Nucleus accumbens (tissue), 56 donors: ENCODE data around the gene ABCG5.

ENCODE experiments used
- DNase-seq, 56 donors: peaks; one replicate each; lab custom pipeline; 2025; lab: John Stamatoyannopoulos, UW

The ABCG5 gene

GRCh38 chr2:43845181-43845580 lies 6.5 kb upstream of the ABCG5 start:
- DNase-seq, result no peak

DNA sequence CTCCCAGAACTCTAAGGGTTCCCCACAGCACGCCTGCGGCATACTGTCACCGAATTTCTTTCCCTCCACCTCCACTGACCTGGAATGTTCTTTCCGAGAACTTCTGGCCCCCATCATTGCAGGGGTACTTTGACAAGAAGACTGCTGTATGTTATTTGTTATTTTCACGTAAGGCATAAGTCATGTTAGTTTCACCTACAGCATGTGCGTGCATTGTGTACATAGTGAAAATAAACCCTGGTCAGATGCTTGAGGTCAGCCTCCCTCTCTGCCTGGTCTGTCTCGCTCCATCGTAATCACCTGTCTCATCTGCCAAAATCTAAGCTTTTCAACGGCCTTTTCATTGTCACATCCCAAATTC lies 4.2 kb upstream of the ABCG5 start:
- no peak for DNase-seq

DNA sequence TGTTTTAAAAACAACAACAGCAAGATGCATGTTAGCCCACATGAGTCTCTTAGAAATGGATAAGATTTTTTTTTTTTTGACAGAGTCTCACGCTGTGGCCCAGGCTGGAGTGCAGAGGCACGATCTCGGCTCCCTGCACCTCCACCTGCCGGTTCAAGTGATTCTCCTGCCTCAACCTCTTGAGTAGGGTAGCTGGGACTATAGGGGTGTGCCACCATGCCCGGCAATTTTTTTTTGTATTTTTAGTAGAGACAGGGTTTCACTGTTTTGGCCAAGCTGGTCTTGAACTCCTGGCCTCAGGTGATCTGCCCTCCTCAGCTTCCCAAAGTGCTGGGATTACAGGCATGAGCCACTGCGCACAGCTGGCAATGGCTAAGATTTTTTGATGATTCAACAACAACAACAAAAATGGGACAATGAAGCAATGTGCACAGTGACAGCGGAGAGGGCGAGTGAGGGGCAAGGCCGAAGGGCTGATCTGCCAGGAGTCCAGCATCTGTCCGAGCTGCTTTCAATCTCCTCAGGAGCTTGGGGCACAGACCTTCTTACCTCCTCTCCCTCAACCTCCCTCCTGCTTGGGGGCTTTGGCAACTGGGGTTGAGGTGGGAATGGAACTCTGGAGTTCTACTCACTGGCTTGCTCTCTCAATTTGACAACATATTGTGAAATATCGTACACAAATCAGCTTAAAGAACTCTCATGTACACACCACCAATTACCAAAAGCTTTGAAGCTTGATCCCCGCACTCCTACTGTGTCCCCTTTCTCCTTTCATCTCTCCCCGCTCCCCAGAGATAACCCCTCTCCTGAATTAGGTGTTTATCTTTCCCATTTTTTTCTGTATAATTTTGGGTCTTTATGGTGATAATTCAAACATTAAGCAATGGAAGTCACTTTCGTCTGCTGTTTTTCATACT lies 3.6 kb upstream of the ABCG5 start:
- no peak for DNase-seq

GRCh38 chr2:43840965-43841364 lies 2.3 kb upstream of the ABCG5 start:
- DNase-seq, result no peak

- no peak for DNase-seq
Observed at GRCh38 chr2:43839776-43840564, 1.3 kb upstream of the ABCG5 start.

GRCh38 chr2:43837831-43838559 lies 644 bp downstream of the ABCG5 start:
- DNase-seq, result no peak

- no peak for DNase-seq
Observed at GRCh38 chr2:43837033-43837432, 1.6 kb downstream of the ABCG5 start.

DNA sequence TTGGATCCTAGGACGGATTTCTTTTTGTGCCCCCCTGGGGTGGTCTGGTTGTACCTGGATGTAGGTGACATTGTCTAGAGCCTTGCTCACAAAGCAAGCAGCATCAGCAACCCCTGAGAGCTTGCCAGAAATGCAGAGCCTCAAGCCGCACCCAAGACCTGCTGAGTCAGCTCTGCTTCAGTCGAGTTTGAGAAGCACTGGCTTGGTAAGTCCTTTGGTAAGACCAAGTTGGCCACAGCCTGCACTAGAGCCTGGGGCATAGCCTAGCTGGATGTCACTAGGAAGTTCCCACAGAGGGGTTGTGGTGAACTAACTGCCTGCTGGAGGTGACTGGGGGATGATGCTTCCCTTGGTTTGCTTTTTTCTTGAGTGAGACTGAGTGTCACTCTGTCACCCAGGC lies 6.2 kb downstream of the ABCG5 start:
- no peak for DNase-seq

DNA sequence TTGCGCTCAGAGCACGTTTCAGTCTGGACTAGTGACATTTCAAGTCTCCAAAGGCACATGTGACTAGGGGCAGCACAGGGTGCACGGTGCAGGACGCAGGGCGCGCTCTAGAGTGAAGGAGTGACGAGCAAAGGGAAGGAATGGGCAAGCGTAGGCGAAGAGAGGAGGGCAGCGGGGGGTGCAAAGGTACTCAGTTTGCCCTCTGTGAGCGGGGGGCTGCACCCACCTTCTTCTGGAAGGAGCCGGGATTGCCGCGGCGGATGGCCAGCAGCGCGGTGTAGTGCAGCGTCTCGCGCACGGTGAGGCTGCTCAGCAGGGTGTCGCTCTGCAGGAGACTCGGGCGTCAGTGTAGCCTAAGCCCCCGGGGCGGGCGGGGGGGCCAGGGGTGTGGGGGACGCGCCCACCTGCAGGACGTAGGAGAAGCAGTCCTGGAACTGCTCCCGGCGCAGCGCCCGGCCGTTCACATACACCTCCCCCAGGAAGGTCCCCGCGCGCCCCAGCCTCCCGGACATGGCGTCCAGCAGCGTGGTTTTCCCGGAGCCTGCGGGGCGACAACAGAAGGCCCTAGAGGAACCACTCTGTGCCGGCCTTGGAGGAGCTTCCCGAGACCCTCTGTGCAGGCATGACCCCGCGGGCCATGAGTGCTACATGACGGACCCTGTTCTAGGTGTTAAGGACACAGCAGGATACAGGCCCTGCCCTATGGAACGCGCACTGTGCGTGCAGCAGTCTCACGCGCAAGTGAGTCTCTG lies 6.9 kb downstream of the ABCG5 start:
- DNase-seq, result peak in 2 of 56 donors; percentile 12 to 47

DNA sequence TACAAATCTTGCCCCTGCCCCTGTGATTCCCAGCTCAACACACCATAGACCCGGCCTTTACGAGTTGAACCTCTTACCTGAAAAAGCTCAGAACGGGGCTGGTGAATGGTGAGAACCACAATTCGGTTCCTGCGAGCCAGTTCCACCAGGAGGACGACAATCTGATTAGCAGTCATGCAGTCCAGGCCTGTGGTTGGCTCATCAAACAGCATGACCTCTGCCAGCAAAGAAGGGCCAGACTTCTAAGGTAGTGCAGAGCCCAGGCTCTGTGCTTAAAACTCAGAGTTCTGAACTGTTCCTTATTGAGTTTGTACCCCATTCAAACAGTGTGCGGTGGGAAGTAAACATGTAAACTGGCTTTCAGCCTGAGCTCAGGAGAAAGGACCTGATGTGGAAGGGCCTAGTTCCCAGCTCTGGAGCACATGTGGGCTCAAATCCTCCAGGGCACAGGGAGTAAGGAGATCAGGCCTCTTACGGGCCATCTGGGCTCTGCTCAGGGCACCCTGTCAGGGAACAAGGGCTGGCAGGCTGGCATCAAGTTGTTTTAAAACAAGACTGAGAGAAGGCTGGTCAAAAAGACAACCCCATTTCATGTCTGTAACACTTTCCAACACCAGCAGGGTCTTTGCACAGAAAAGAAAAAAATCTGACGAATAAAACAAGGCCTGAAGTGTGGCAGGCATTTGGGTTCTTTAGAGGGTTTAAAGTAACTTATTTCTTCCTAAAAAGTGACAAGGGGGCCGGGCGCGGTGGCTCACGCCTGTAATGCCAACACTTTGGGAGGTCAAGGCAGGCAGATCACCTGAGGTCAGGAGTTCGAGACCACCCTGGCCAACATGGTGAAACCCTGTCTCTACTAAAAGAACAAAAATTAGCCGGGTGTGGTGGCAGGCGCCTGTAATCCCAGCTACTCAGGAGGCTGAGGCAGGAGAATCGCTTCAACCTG lies 12.1 kb downstream of the ABCG5 start:
- no peak for DNase-seq

GRCh38 chr2:43825841-43826240 lies 12.8 kb downstream of the ABCG5 start:
- no peak for DNase-seq

DNA sequence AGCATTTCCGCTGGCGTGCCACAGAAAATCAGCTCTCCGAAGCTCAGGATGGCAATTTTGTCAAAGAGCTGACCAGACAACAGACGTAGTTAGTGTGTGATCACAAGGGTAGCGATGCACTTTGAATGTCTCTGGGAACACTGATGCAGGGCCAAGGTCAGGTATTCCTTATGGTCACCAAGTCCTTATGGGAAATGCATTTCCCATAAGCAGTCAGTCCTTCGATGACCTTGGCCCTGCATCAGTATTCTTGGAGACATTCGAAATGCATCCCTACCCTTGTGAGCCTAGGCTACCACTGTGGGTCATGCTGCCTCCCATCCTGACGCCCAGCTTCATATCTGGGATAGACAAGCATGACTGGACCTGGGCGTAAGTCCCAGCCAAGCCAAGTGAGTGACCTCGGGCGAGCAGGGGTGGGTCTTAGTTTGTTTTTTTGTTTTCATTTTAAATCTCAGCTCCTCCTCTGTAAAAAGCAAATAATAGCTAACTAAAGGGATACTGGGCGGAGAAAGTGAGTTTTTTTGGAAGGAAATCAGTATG lies 13.6 kb downstream of the ABCG5 start:
- DNase-seq, result no peak

- no peak for DNase-seq
Observed at GRCh38 chr2:43824512-43824911, 14.1 kb downstream of the ABCG5 start.

- DNase-seq, result no peak
Observed at GRCh38 chr2:43823751-43824150, 14.9 kb downstream of the ABCG5 start.

DNA sequence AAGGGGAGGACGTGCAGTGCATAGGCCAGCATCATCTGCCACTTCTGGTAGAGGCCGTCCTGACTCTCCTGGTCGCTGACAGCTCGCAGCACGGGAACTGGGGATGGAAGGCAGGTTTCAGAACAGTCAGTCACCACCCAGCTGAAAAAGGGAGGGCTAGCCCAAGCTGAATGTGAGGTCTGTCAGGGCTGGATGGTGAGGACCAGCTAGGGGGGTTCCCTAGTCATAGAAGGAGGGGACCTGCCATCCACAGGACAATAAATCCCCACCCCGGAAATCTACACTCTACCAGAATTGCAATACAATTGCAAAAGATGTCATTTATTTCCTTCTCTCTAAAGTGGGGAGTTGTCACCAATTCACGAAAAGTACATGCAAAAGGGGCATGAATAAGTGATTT lies 15.8 kb downstream of the ABCG5 start:
- no peak for DNase-seq

DNA sequence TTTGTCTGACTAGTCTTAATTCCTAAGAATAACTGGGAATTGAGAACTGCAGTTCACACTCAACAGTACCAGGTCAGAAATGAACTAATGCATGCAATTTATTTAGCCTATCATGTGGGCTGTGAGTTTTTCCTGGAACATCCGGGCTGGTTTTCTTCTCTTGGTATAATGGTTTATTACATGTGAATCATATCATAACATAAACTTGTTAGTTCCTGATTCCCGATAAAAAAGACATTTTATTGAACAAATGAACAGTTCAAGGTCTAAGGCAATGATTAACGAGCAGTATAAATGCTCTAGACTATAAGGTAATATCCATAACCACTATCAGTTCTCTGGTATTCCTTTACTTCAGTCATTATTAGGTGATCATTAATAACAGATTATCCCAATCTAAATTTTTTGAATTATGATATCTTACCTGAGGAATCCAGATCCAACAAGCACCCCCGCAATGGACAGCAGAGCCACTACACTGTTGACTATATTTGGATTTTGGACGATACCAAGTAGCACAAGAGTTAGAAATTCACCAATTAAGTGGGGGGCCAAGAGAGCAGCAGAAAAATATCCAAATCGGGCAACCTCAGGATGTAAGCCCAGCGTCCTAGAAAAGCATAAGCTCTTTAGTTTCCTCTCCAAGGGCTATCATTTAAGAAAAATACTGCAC lies 19.0 kb downstream of the ABCG5 start:
- DNase-seq, result no peak

GRCh38 chr2:43818761-43819160 lies 19.9 kb downstream of the ABCG5 start:
- DNase-seq, result no peak

DNA sequence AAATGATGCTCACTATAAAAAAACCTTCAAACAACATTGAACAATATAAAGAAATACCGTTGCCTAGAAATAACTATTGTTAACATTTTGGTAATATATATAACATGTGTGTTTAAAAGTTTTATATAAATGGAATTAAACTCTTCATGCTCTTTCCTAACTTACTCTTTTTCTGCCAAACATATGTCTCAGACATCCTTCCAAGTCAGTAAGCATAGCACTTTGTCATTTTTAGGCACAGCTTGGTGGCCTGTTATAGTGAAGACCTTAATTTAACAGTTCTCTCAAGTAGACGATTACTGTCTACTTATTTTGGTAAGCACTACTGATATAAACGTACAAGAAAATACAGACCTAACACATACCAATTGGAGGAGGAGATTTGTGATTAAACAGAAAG lies 23.9 kb downstream of the ABCG5 start:
- DNase-seq, result no peak
